GM19467 (cell line): ENCODE measurements around the gene C5AR2.
"Not testable (repeated sequence)": the region's sequence is repeated elsewhere in the genome, so short reads cannot be mapped to it uniquely, and the experiment has no call there.

Experiments used
- ATAC-seq: cut with Tn5 transposase; IDR thresholded peaks from one replicate; pipeline ENCODE4 v1.9.1; 2021; ENCODE audit warnings: mild to moderate bottlenecking, moderate library complexity; ENCODE audit not compliant: unreplicated experiment

The C5AR2 gene

DNA sequence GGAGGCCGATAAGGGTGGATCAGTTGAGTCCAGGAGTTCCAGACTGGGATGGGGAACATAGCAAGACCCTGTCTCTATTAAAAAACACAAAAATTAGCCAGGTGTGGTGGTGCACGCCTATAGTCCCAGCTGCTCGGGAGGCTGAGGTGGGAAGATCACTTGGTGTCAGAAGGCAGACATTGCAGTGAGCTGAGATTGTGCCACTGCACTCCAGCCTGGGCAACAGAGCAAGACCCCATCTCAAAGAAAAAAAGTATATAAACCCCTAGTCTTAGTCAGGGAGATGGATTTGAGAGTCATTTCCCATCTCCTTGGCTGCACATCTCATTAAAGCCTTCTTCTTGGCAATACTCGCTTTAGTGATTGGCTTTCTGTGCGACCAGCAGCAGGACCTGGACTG is 51.9 kb downstream of the C5AR2 start:
- not testable (repeated sequence) for ATAC-seq

DNA sequence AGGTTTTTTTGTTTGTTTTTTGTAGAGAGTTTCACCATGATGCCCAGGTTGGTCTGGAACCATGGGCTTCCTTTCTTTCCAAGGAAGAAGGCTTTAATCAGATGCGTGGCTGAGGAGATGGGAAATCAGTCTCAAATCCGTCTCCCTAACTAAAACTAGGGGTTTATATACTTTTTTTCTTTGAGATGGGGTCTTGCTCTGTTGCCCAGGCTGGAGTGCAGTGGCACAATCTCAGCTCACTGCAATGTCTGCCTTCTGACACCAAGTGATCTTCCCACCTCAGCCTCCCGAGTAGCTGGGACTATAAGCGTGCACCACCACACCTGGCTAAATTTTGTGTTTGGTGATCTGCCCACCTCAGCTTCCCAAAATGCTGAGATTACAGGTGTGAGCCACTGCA is 52.6 kb downstream of the C5AR2 start:
- not testable (repeated sequence) for ATAC-seq

DNA sequence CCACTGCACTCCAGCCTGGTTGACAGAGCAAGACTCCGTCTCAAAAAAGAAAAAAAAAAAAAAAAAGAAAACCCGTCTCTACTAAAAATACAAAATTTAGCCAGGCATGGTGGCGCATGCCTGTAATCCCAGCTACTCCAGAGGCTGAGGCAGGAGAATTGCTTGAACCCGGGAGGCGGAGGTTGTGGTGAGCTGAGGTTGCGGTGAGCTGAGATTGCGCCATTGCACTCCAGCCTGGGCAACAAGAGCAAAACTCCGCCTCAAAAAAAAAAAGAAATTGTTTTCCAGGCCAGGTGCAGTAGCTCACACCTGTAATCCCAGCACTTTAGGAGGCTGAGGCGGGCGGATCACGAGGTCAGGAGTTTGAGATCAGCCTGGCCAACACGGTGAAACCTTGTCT is 54.6 kb downstream of the C5AR2 start:
- not testable (repeated sequence) for ATAC-seq

GRCh38 chr19:47387623-47388022 is 55.6 kb downstream of the C5AR2 start:
- ATAC-seq: not testable (repeated sequence)

- ATAC-seq: not testable (repeated sequence)
Observed at GRCh38 chr19:47388721-47389120, 56.7 kb downstream of the C5AR2 start.

- no peak for ATAC-seq
Observed at GRCh38 chr19:47389150-47389556, 57.2 kb downstream of the C5AR2 start.

- no peak for ATAC-seq
Observed at GRCh38 chr19:47390533-47391488, 58.8 kb downstream of the C5AR2 start.

GRCh38 chr19:47391510-47392223 is 59.7 kb downstream of the C5AR2 start:
- no peak for ATAC-seq
